Right cardiac atrium (tissue), 5 donors: Measurements from ENCODE around the gene GSX1. TPM values are rescaled to one million over a fixed set of nuclear protein-coding genes. Genes with fewer than 3 reads are reported as not detected.

Experiments
- ATAC-seq, 2 donors: fragments of 200-7000 bp; cut with Tn5 transposase; one replicate each; pipeline versions ENCODE4 v1.8.0 to v1.9.1; 2020; ENCODE audit warnings: moderate library complexity in 2 of 2, mild to moderate bottlenecking in 1 of 2
- DNase-seq, 3 donors: peaks; one replicate each; pipeline ENCODE4 v3.0.0-alpha.2; 2020
- H3K27ac ChIP-seq: one replicate; pipeline ENCODE4 v1.5.1; 2013; ENCODE audit warnings: mild to moderate bottlenecking, low read length, control low read depth, moderate library complexity
- H3K27me3 ChIP-seq: one replicate; pipeline ENCODE4 v1.6.1; 2013; ENCODE audit not compliant: control insufficient read depth, insufficient read depth
- H3K4me1 ChIP-seq: one replicate; pipeline ENCODE4 v1.6.1; 2013; ENCODE audit warnings: low read length; ENCODE audit not compliant: control insufficient read depth, insufficient read depth
- H3K4me3 ChIP-seq: one replicate; pipeline ENCODE4 v1.5.1; 2013; ENCODE audit warnings: low read length, control low read depth
- H3K9me3 ChIP-seq: one replicate; pipeline ENCODE4 v1.6.1; 2013; ENCODE audit warnings: low read length; ENCODE audit not compliant: control insufficient read depth
- WGBS: extraction: QIAGEN DNeasy Blood & Tissue Kit; methylation state at CpG from one replicate; pipeline ENCODE4 v1.1.7; 2013; 5-methylcytosine and 5-hydroxymethylcytosine counted together
- intact Hi-C, 4 donors: fragments of 100-400 bp; cut with DNase I; formaldehyde crosslinking; loops; one replicate each; pipeline versions ENCODE4 v1.11.0 to v1.14.0; 2022 to 2023
- polyA plus RNA-seq: library from polyadenylated mRNA; stranded (reverse); fragments of 200-250 nt; gene quantifications from one replicate; pipeline ENCODE4 v1.2.3, GENCODE V29; 2013
- total RNA-seq, 4 donors: library from RNA; stranded (reverse); fragmentation: NEBNext Ultra II Directional; extraction: Animal tissue kit (Norgen Biotek cat#: 25700); gene quantifications; one replicate each; pipeline ENCODE4 v1.2.1, GENCODE V29; 2021
- donor health status: healthy with polysubstance abuse.
- donor health status: DM: no; HTN: yes; CAD: no.
- donor health status: DM: no; HTN: no; CAD: no.
- donor health status: DM: no; HTN: yes; CAD: no; lungs with severe emphysema.
- donor health status: DM: yes; HTN: yes; CAD: no.

The GSX1 gene
- total and polyA plus RNA-seq, 5 donors, result not detected

- ATAC-seq (no peak), DNase-seq (no peak)
- Histone ChIP-seq H3K27ac (no peak overlapping the region), H3K27me3 (no peaks in the 10 kb centered on the region), H3K9me3 (no peaks in the 10 kb centered on the region), H3K4me3 (no peak overlapping the region), H3K4me1 (no peaks in the 10 kb centered on the region)
- intact Hi-C loops, result loop anchor here in 2 of 4 donors (5.0 to 10.0 kb wide), 2 partner anchors 148 to 151 kb away; partner anchors contain the start of gene URAD (in 1 of the 2)
- 56% methylated on average over 6 of the region's 6 CpGs for WGBS
These were observed 41.8 kb downstream of the GSX1 start for GRCh38 chr13:27834095-27834494.

GRCh38 chr13:27835799-27836198 is 43.5 kb downstream of the GSX1 start:
- H3K27ac ChIP-seq, result no peak overlapping the region
- WGBS, result 86% methylated on average over 3 of the region's 3 CpGs
- H3K4me1 ChIP-seq, result no peaks in the 10 kb centered on the region
- H3K4me3 ChIP-seq, result no peak overlapping the region
- H3K9me3 ChIP-seq, result no peaks in the 10 kb centered on the region
- ATAC-seq, result no peak
- no peak for DNase-seq
- intact Hi-C loops, result loop anchor here in 1 of 4 donors (10.0 kb wide), 1 partner anchor 149 kb away; the partner anchor contains the start of gene URAD
- no peaks in the 10 kb centered on the region for H3K27me3 ChIP-seq

GRCh38 chr13:27839809-27840467 is 47.7 kb downstream of the GSX1 start:
- DNase-seq (no peak), ATAC-seq (no peak)
- intact Hi-C loops, result loop anchor here in 1 of 4 donors (10.0 kb wide), 1 partner anchor 145 kb away; the partner anchor contains the start of gene URAD
- Histone ChIP-seq H3K27me3 (no peaks in the 10 kb centered on the region), H3K4me3 (no peak overlapping the region), H3K4me1 (no peaks in the 10 kb centered on the region), H3K9me3 (no peaks in the 10 kb centered on the region), H3K27ac (no peak overlapping the region)
- 71% methylated on average over 8 of the region's 8 CpGs for WGBS

- Histone ChIP-seq H3K27ac (no peak overlapping the region), H3K9me3 (no peaks in the 10 kb centered on the region), H3K27me3 (no peaks in the 10 kb centered on the region), H3K4me3 (no peak overlapping the region), H3K4me1 (no peaks in the 10 kb centered on the region)
- ATAC-seq (no peak), DNase-seq (no peak)
- 76% methylated on average over 2 of the region's 2 CpGs for WGBS
- intact Hi-C loops, result no loop called here
These were observed 50.3 kb downstream of the GSX1 start for GRCh38 chr13:27842571-27842970.

Other genes starting within 250 kb of the GSX1 start
- 10 to 100 TPM in 3 of 4 donors, 1 to 10 TPM in 1; 9.1 to 15.3 (median 10.8) TPM for gene LNX2, start 172.0 kb upstream of the GSX1 start, total RNA-seq
- 4.5 TPM for gene LNX2, start 172.0 kb upstream of the GSX1 start, polyA plus RNA-seq
- 10 to 100 TPM; 58.2 to 92.3 (median 82.5) TPM for gene POLR1D, start 170.6 kb upstream of the GSX1 start, total RNA-seq
- 72.6 TPM for gene POLR1D, start 170.6 kb upstream of the GSX1 start, polyA plus RNA-seq
- gene PDX1, start 127.5 kb downstream of the GSX1 start, total RNA-seq, result not detected
- not detected for gene PDX1, start 127.5 kb downstream of the GSX1 start, polyA plus RNA-seq
- not detected for gene CDX2, start 176.8 kb downstream of the GSX1 start, total RNA-seq
- gene CDX2, start 176.8 kb downstream of the GSX1 start, polyA plus RNA-seq, result not detected
- not detected for gene URAD, start 196.2 kb downstream of the GSX1 start, total RNA-seq
- not detected for gene URAD, start 196.2 kb downstream of the GSX1 start, polyA plus RNA-seq